ENCODE data around the gene CEP170B. TPM values are rescaled to one million over a fixed set of nuclear protein-coding genes. Genes with fewer than 3 reads are reported as not detected.

CEP170B gene
- total and polyA plus RNA-seq, 2 of the 13 experiments (the other 11 are each of a cell fraction or from before 2014, with no cell fraction given), result 4.3 to 8.8 TPM

GRCh38 chr14:104874110-104874531, 9.1 kb downstream of the CEP170B start:
- H3K4me3 ChIP-seq (replicated peaks in 1 of 3; ENCODE audit: insufficient read depth in 1 of 3, low read depth in 2 of 3, low read length in 3 of 3), result no peak overlapping the region
- H2AFZ ChIP-seq (ENCODE audit: low read length), result no peak overlapping the region
- H3K9ac ChIP-seq (ENCODE audit: insufficient read depth, low read depth, low read length), result no peak overlapping the region
- no peak overlapping the region for H3K4me2 ChIP-seq (ENCODE audit: low read depth, low read length)
- WGBS (ENCODE audit: low lambda C conversion rate), result 80% methylated on average over 1 of the region's 8 CpGs
- FAIRE-seq, result no peak
- ChIA-PET CTCF (ENCODE audit: low intra/inter-chr PET ratio, low total read pairs) (no interaction called here), POLR2A (no interaction called here)
- no peaks in the 10 kb centered on the region for H3K27me3 ChIP-seq (ENCODE audit: control insufficient read depth in 1 of 2, insufficient read depth in 2 of 2, low read length in 2 of 2)
- TF ChIP-seq ESRRA (CRISPR knock-in tag; IDR thresholded peaks at IDR 0.05; ENCODE audit: low read depth), result no peak
- TF ChIP-seq ZNF615 (CRISPR knock-in tag; IDR thresholded peaks at IDR 0.05; ENCODE audit: borderline replicate concordance), result no peak
- TF ChIP-seq ZFP36L2 (CRISPR knock-in tag; IDR thresholded peaks at IDR 0.05), result no peak
- TF ChIP-seq NR2F2 (IDR thresholded peaks at IDR 0.05; ENCODE audit: borderline replicate concordance, low read depth), result no peak
- TF ChIP-seq ZNF124 (CRISPR knock-in tag; IDR thresholded peaks at IDR 0.05), result no peak
- no peak for TF ChIP-seq JUND (CRISPR knock-in tag; IDR thresholded peaks at IDR 0.05)
- TF ChIP-seq, protein P1, sequence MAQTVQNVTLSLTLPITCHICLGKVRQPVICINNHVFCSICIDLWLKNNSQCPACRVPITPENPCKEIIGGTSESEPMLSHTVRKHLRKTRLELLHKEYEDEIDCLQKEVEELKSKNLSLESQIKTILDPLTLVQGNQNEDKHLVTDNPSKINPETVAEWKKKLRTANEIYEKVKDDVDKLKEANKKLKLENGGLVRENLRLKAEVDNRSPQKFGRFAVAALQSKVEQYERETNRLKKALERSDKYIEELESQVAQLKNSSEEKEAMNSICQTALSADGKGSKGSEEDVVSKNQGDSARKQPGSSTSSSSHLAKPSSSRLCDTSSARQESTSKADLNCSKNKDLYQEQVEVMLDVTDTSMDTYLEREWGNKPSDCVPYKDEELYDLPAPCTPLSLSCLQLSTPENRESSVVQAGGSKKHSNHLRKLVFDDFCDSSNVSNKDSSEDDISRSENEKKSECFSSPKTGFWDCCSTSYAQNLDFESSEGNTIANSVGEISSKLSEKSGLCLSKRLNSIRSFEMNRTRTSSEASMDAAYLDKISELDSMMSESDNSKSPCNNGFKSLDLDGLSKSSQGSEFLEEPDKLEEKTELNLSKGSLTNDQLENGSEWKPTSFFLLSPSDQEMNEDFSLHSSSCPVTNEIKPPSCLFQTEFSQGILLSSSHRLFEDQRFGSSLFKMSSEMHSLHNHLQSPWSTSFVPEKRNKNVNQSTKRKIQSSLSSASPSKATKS (CRISPR knock-in tag; IDR thresholded peaks at IDR 0.05), result no peak
- TF ChIP-seq ZNF687 (CRISPR knock-in tag; IDR thresholded peaks at IDR 0.05), result no peak
- no peak for TF ChIP-seq NFE2L1 (CRISPR knock-in tag; IDR thresholded peaks at IDR 0.05; ENCODE audit: borderline replicate concordance)
- no peak for DNase-seq (ENCODE audit: low spot score)
- no peak overlapping the region for H3K27ac ChIP-seq (ENCODE audit: extremely low read length, insufficient read depth, low read length)
- ATAC-seq, result no peak
- BruUV-seq (replicated peaks), result no TSS peak
- peaks cover 2 to 15% of the 10 kb centered on the region in 2 experiments; a peak in 4 of 5 replicates for H3K36me3 ChIP-seq (replicated peaks in 1 of 2; ENCODE audit: control insufficient read depth in 1 of 2, insufficient read depth in 2 of 2, low read length in 2 of 2)
- no peaks in the 10 kb centered on the region for H3K9me3 ChIP-seq (ENCODE audit: low read length)
- in situ Hi-C loops (cut with HindIII; ENCODE audit: extremely low pct_ligation_motif_present, low pct_unique_long_range_greater_than_20kb) (no loop called here), intact Hi-C loops (cut with micrococcal nuclease; ENCODE audit: unreplicated experiment) (no loop called here)
- H3K79me2 ChIP-seq (ENCODE audit: insufficient read depth, low read length), result peaks cover 2% of the 10 kb centered on the region
- H3K4me1 ChIP-seq (ENCODE audit: insufficient read depth, low read length), result no peaks in the 10 kb centered on the region
- peaks cover 5% of the 10 kb centered on the region; the same call in 1 of the 2 replicates for H4K20me1 ChIP-seq (ENCODE audit: insufficient read depth, low read length)
